Skeletal muscle tissue (tissue), 4 donors: ENCODE data around the gene SP100. TPM values are rescaled to one million over a fixed set of nuclear protein-coding genes. Genes with fewer than 3 reads are reported as not detected.
"Not testable (repeated sequence)": the region's sequence is repeated elsewhere in the genome, so short reads cannot be mapped to it uniquely, and the experiment has no call there.

ENCODE experiments used
- H3K27ac ChIP-seq: one replicate; pipeline ENCODE4 v1.7.0; 2013; ENCODE audit warnings: mild to moderate bottlenecking, low read depth, low read length, inconsistent platforms
- H3K27me3 ChIP-seq, 3 donors: one replicate each; pipeline ENCODE4 v1.7.0; 2013; ENCODE audit warnings: low read length in 3 of 3; ENCODE audit not compliant: control insufficient read depth in 3 of 3, insufficient read depth in 3 of 3
- H3K36me3 ChIP-seq, 3 donors: one replicate each; pipeline ENCODE4 v1.7.0; 2013; ENCODE audit warnings: low read length in 3 of 3; ENCODE audit not compliant: control insufficient read depth in 3 of 3, insufficient read depth in 3 of 3
- H3K4me1 ChIP-seq, 3 donors: one replicate each; pipeline ENCODE4 v1.7.0; 2013; ENCODE audit warnings: low read length in 3 of 3, mild to moderate bottlenecking in 3 of 3; ENCODE audit not compliant: control insufficient read depth in 3 of 3, insufficient read depth in 3 of 3
- H3K4me3 ChIP-seq, 3 donors: one replicate each; pipeline ENCODE4 v1.7.0; 2013; ENCODE audit warnings: low read length in 3 of 3
- H3K9ac ChIP-seq, 3 donors: one replicate each; pipeline ENCODE4 v1.7.0; 2013; ENCODE audit warnings: low read length in 3 of 3, mild to moderate bottlenecking in 3 of 3, moderate library complexity in 2 of 3, low read depth in 1 of 3
- H3K9me3 ChIP-seq, 3 donors: one replicate each; pipeline ENCODE4 v1.7.0; 2013; ENCODE audit warnings: low read length in 3 of 3; ENCODE audit not compliant: control insufficient read depth in 3 of 3
- total RNA-seq: library from RNA; depleted of rRNA; stranded (reverse); fragments of >200 nt; gene quantifications from one replicate; pipeline ENCODE4 v1.2.3, GENCODE V29; 2014
- donor health status: Osteomylitis.

SP100 gene
- total RNA-seq, 1 donor from 2014 or later, result 24.0 TPM

DNA sequence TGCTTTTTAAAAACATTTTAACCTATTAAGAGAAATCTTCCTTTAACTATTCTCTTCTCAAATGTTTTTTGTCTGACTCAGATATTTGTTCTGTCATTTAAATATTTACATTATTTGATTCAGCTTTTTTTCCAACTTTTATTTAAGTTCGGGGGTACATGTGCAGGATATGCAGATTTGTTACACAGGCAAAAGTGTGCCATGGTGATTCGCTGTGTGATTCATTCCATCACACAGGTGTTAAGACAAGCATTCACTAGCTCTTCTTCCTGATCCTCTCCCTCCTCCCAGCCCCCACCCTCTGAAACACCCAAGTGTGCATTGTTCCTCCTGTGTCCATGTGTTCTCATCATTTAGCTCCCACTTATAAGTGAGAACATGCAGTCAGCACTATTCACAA is 19.4 kb downstream of the SP100 start:
- Histone ChIP-seq H3K27ac (no peak overlapping the region), H3K9me3 (peaks cover 0 to 2% (median 0%) of the 10 kb centered on the region in 3 donors), H3K36me3 (peaks cover 0 to 7% (median 4%) of the 10 kb centered on the region in 3 donors), H3K27me3 (no peaks in the 10 kb centered on the region), H3K4me1 (peaks cover 0 to 9% (median 9%) of the 10 kb centered on the region in 3 donors), H3K9ac (no peak overlapping the region), H3K4me3 (no peak overlapping the region)

DNA sequence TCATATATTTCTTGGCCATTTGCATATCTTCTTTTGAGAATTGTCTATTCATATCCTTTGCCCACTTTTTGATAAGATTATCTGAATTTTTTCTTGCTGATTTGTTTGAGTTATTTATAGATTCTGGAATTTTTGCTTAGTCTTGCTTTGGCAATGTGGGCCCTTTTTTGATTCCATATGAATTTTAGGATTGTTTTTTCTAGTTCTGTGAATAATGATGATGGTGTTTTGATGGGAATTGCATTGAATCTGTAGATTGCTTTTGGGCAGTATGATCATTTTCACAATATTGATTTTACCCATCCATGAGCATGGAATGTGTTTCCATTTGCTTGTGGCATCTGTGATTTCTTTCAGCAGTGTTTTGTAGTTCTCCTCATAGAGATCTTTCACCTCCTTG is 23.1 kb downstream of the SP100 start:
- H3K4me1 ChIP-seq, H3K4me3 ChIP-seq, H3K9me3 ChIP-seq, H3K36me3 ChIP-seq, H3K9ac ChIP-seq, H3K27ac ChIP-seq, H3K27me3 ChIP-seq: not testable (repeated sequence)

DNA sequence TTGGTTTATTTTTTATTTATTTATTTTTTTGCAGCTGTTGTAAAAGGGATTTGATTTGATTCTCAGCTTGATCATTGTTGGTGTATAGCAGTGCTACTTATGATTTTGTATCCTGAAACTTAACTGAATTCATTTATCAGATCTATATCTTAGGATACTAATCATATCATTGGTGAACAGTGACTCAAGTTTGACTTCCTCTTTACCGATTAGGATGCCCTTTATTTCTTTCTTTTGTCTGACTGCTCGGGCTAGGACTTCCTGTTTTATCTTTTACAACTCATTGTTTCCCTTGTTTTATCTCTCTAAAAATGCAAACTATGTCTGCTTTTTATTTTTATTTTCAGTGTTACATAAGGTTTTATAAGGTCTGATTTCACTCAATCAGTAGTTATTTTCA is 23.6 kb downstream of the SP100 start:
- peaks cover 0 to 2% (median 0%) of the 10 kb centered on the region in 3 donors for H3K9me3 ChIP-seq
- H3K4me1 ChIP-seq, result peaks cover 0 to 4% (median 0%) of the 10 kb centered on the region in 3 donors
- no peaks in the 10 kb centered on the region for H3K27me3 ChIP-seq
- H3K4me3 ChIP-seq, result no peak overlapping the region
- H3K27ac ChIP-seq, result no peak overlapping the region
- H3K9ac ChIP-seq, result no peak overlapping the region
- peaks cover 3 to 4% (median 4%) of the 10 kb centered on the region in 3 donors for H3K36me3 ChIP-seq

DNA sequence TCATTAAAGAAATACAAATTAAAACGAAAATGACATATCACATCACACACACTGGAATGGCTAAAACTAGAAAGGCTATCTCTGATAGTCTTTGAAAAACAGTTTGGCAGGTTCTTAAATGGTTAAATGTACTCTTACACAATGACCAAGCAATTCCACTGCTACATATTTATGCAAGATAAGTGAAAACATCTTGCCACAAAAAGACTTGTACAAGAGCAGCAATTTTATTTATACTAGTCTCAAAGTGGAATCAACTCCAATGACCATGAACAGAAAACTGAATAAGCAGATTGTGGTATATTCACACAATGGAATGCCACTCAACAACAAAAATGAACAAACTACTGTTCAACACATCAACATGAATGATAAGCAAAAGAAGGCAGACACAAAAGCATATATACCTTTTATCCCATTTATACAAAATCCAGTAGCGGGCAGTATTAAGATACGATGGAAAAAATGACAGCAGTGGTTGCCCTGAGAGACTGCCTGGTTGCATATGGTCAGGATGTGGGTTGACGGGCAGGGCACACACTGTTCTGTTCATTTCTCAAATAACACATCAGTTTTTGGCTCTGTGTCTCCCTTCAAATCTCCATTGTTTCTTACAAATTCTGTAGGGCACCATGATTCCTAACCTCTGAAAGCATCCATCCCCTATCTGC is 25.4 kb downstream of the SP100 start:
- H3K9ac ChIP-seq, result no peak overlapping the region
- H3K4me1 ChIP-seq, result peaks cover 0 to 4% (median 0%) of the 10 kb centered on the region in 3 donors
- H3K27me3 ChIP-seq, result no peaks in the 10 kb centered on the region
- H3K27ac ChIP-seq, result no peak overlapping the region
- peaks cover 2 to 8% (median 5%) of the 10 kb centered on the region in 3 donors for H3K36me3 ChIP-seq
- H3K4me3 ChIP-seq, result no peak overlapping the region
- H3K9me3 ChIP-seq, result peaks cover 0 to under 1% (median 0%) of the 10 kb centered on the region in 3 donors

DNA sequence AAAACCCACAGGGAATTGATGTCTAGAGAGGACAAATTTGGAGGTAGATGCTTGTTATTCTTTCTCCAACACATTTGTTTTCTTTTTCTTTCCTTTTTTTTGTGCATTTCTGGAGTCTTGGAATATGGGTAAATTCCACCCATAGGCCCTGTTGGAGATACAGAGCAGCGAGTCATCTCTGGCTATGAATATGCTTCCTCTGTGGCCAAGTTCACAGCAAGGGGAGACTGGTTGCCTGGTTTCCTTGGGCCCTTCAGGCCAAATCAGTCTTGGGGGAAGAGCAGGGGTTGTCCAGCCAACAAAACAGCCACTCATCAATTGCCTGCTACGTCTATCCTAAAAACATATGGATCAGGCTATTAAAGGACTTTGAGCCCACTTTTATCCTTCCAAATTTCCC is 27.5 kb downstream of the SP100 start:
- no peaks in the 10 kb centered on the region for H3K27me3 ChIP-seq
- peaks cover 7 to 28% (median 21%) of the 10 kb centered on the region in 3 donors for H3K36me3 ChIP-seq
- peaks cover 0 to 4% (median 0%) of the 10 kb centered on the region in 3 donors for H3K4me1 ChIP-seq
- no peak overlapping the region for H3K4me3 ChIP-seq
- no peak overlapping the region for H3K9ac ChIP-seq
- no peak overlapping the region for H3K27ac ChIP-seq
- no peaks in the 10 kb centered on the region for H3K9me3 ChIP-seq

DNA sequence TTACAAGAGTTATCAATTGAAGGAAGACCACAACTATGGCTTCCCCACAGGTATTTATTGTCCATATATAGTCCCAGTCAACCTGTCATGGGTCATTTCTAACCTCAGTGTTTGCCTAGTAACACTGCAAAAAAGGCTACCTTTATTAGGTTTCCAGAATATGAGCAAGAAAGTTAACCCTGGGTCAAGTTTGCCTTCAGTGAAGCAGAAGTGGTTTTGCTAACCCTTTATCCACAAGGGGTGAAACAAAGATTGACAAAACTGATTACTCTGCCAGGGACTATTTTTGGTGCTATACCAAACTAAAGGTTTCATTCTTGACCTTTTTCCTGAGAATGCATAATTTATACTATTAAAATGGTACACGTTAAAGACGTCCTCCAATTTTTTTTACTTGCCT is 28.8 kb downstream of the SP100 start:
- no peak overlapping the region for H3K27ac ChIP-seq
- no peaks in the 10 kb centered on the region for H3K27me3 ChIP-seq
- H3K36me3 ChIP-seq, result peaks cover 15 to 37% (median 33%) of the 10 kb centered on the region in 3 donors
- H3K9me3 ChIP-seq, result no peaks in the 10 kb centered on the region
- H3K4me1 ChIP-seq, result peaks cover 0 to 4% (median 0%) of the 10 kb centered on the region in 3 donors
- H3K4me3 ChIP-seq, result no peak overlapping the region
- no peak overlapping the region for H3K9ac ChIP-seq

DNA sequence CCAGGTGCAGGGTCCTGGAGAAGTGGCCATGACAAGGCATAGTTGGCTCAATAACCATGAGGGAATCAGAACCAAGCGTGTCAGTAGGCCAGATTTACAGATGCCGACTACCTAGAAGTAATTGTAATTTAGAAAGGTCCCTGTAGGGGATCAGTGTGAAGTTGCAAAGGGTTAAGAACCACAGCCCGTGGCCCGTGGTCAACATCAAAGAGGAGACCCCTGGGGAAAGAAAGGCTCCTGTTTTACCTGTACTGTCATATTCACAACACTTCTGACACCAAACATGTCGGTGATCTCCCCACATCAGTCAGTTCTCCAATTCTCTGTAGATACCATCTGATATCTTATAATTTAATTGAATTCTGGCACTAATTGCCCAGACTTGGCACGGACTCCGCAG is 31.0 kb downstream of the SP100 start:
- H3K9ac ChIP-seq, result no peak overlapping the region
- H3K9me3 ChIP-seq, result no peaks in the 10 kb centered on the region
- no peak overlapping the region for H3K4me3 ChIP-seq
- peaks cover 18 to 46% (median 37%) of the 10 kb centered on the region in 3 donors for H3K36me3 ChIP-seq
- no peaks in the 10 kb centered on the region for H3K4me1 ChIP-seq
- H3K27me3 ChIP-seq, result no peaks in the 10 kb centered on the region
- no peak overlapping the region for H3K27ac ChIP-seq

DNA sequence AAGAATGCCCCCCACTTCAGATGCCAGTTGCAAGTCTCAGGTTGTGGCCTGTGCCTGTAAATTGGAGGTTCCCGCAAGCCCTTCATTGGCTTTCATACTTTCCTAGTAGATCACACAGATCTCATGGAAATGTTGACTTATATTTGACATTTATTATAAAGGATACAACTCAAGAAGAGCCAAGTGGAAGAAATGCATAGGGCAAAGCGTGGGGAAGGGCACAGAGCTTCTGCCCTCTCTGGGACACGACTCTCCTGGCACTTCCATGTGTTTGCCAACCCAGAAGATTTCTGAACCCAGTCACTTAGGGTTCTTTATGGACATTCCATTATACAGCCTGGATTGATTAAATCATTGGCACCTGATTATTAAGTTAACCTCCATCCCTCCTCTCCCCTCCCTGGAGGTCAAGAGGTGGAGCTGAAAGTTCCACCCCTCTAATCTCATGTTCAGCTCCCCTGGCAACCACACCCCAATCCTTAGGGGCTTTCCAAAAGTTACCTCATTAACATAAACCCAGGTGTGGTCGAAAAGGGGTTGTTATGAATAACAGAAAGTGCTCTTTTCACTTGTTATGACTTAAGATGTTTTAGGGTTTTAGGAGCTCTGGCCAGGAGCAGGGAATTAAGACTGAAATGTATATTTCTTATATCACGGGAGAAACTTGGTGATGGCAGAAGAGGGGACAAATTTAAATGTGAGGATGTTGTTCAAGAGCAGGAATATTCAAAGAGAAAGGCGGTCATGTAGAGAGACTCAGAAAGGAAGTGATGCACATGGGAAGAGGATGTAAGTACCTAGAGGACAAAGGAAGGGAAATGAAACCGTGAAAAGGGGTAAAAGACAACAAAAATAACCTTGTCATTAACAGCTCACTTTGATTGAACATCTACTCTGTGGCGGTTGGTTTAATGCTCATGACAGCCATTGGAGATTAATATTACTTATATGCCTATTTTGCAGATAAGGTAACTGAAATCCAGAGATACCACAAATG is 31.8 kb downstream of the SP100 start:
- Histone ChIP-seq H3K27ac (no peak overlapping the region), H3K36me3 (peaks cover 18 to 46% (median 37%) of the 10 kb centered on the region in 3 donors), H3K4me3 (no peak overlapping the region), H3K9me3 (no peaks in the 10 kb centered on the region), H3K27me3 (no peaks in the 10 kb centered on the region), H3K4me1 (no peaks in the 10 kb centered on the region), H3K9ac (no peak overlapping the region)

DNA sequence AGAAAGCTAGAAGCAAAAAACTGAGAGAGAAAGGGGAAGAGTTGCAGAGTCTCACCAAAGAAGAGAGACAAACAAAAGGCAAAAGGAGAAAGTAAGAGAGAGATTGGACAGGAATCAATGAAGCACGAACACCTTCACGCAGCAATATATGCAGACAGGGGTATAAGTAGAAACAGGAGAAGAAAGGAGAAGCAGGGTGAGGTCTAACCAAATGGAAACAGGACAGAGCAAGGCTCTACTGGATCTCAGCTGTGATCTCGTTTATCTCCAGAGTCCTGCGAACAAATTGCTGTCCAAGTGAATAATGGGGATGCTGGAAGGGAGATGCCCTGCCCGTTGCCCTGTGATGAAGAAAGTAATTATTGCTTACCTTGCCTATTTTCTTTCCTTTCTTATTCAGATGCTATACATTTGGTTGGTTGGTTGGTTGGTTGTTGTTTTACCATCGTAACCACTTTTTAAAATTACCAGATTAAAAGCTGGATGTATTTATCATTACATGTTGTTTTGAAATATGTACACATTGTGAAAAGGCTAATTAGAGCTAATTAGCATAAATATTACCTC is 34.0 kb downstream of the SP100 start:
- H3K36me3 ChIP-seq, result peaks cover 17 to 40% (median 37%) of the 10 kb centered on the region in 3 donors
- no peak overlapping the region for H3K27ac ChIP-seq
- no peaks in the 10 kb centered on the region for H3K27me3 ChIP-seq
- H3K9me3 ChIP-seq, result no peaks in the 10 kb centered on the region
- H3K9ac ChIP-seq, result no peak overlapping the region
- H3K4me3 ChIP-seq, result no peak overlapping the region
- H3K4me1 ChIP-seq, result no peaks in the 10 kb centered on the region
